ENCODE measurements around the gene YY1. TPM values are rescaled to one million over a fixed set of nuclear protein-coding genes. Genes with fewer than 3 reads are reported as not detected.

Gene YY1
- total and polyA plus RNA-seq, 2 of the 8 experiments (the other 6 are each of a cell fraction or from before 2014, with no cell fraction given), result 26.4 to 106 TPM

DNA sequence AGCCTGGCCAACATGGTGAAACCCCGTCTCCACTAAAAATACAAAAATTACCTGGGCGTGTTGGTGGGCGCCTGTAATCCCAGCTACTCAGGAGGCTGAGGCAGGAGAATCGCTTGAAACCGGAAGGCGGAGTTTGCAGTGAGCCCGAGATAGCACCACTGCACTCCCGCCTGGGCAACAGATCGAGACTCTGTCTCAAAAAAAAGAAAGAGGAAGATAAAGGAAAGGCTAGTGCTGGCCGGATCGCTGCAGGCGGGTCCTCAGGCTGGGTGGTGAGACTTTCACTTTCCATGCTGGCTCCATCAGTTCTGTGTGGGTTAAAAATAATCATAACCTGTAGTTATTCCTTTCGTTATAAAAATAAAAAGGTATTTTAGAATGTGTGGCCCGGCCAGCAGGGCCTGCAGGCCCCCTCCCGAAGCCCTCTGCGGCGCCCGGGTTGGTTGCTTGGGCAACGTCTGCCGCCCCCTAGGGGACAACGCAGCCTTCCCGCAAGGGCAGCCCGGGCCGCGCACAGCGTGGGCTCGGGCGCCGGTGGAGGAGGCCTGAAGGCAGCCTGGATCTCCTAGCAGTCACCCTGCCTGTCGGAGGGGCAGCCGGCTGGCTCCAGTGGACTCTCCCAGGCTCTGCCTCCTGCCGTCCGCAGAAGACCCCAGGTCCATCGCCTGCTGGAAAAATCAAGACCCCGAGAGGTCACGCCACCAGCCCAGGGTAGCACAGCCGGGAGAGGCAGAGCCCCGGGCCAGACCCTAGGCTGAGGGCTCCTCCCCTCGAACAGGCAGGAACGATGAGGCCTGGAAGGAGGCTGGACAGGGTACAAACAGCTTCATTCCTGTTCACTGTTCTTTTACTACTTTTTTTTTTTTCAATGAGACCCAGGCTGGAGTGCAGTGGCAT lies 79.2 kb downstream of the YY1 start (continued):
- no peak for TF ChIP-seq BACH1 (IDR thresholded peaks at IDR 0.05; ENCODE audit: low read length)
- TF ChIP-seq RNF2 (IDR thresholded peaks at IDR 0.05; ENCODE audit: borderline replicate concordance, low read depth, low read length, missing control alignments, poor library complexity, severe bottlenecking), result no peak
- TF ChIP-seq POU5F1 (IDR thresholded peaks at IDR 0.05; ENCODE audit: low read depth, low read length), result no peak
- TF ChIP-seq, protein P1, sequence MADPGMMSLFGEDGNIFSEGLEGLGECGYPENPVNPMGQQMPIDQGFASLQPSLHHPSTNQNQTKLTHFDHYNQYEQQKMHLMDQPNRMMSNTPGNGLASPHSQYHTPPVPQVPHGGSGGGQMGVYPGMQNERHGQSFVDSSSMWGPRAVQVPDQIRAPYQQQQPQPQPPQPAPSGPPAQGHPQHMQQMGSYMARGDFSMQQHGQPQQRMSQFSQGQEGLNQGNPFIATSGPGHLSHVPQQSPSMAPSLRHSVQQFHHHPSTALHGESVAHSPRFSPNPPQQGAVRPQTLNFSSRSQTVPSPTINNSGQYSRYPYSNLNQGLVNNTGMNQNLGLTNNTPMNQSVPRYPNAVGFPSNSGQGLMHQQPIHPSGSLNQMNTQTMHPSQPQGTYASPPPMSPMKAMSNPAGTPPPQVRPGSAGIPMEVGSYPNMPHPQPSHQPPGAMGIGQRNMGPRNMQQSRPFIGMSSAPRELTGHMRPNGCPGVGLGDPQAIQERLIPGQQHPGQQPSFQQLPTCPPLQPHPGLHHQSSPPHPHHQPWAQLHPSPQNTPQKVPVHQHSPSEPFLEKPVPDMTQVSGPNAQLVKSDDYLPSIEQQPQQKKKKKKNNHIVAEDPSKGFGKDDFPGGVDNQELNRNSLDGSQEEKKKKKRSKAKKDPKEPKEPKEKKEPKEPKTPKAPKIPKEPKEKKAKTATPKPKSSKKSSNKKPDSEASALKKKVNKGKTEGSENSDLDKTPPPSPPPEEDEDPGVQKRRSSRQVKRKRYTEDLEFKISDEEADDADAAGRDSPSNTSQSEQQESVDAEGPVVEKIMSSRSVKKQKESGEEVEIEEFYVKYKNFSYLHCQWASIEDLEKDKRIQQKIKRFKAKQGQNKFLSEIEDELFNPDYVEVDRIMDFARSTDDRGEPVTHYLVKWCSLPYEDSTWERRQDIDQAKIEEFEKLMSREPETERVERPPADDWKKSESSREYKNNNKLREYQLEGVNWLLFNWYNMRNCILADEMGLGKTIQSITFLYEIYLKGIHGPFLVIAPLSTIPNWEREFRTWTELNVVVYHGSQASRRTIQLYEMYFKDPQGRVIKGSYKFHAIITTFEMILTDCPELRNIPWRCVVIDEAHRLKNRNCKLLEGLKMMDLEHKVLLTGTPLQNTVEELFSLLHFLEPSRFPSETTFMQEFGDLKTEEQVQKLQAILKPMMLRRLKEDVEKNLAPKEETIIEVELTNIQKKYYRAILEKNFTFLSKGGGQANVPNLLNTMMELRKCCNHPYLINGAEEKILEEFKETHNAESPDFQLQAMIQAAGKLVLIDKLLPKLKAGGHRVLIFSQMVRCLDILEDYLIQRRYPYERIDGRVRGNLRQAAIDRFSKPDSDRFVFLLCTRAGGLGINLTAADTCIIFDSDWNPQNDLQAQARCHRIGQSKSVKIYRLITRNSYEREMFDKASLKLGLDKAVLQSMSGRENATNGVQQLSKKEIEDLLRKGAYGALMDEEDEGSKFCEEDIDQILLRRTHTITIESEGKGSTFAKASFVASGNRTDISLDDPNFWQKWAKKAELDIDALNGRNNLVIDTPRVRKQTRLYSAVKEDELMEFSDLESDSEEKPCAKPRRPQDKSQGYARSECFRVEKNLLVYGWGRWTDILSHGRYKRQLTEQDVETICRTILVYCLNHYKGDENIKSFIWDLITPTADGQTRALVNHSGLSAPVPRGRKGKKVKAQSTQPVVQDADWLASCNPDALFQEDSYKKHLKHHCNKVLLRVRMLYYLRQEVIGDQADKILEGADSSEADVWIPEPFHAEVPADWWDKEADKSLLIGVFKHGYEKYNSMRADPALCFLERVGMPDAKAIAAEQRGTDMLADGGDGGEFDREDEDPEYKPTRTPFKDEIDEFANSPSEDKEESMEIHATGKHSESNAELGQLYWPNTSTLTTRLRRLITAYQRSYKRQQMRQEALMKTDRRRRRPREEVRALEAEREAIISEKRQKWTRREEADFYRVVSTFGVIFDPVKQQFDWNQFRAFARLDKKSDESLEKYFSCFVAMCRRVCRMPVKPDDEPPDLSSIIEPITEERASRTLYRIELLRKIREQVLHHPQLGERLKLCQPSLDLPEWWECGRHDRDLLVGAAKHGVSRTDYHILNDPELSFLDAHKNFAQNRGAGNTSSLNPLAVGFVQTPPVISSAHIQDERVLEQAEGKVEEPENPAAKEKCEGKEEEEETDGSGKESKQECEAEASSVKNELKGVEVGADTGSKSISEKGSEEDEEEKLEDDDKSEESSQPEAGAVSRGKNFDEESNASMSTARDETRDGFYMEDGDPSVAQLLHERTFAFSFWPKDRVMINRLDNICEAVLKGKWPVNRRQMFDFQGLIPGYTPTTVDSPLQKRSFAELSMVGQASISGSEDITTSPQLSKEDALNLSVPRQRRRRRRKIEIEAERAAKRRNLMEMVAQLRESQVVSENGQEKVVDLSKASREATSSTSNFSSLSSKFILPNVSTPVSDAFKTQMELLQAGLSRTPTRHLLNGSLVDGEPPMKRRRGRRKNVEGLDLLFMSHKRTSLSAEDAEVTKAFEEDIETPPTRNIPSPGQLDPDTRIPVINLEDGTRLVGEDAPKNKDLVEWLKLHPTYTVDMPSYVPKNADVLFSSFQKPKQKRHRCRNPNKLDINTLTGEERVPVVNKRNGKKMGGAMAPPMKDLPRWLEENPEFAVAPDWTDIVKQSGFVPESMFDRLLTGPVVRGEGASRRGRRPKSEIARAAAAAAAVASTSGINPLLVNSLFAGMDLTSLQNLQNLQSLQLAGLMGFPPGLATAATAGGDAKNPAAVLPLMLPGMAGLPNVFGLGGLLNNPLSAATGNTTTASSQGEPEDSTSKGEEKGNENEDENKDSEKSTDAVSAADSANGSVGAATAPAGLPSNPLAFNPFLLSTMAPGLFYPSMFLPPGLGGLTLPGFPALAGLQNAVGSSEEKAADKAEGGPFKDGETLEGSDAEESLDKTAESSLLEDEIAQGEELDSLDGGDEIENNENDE (IDR thresholded peaks at IDR 0.05; ENCODE audit: insufficient replicate concordance, low read length), result no peak
